Measurements from ENCODE around the gene RIPOR3.
"Not testable (repeated sequence)": the region's sequence is repeated elsewhere in the genome, so short reads cannot be mapped to it uniquely, and the experiment has no call there.

The RIPOR3 gene

DNA sequence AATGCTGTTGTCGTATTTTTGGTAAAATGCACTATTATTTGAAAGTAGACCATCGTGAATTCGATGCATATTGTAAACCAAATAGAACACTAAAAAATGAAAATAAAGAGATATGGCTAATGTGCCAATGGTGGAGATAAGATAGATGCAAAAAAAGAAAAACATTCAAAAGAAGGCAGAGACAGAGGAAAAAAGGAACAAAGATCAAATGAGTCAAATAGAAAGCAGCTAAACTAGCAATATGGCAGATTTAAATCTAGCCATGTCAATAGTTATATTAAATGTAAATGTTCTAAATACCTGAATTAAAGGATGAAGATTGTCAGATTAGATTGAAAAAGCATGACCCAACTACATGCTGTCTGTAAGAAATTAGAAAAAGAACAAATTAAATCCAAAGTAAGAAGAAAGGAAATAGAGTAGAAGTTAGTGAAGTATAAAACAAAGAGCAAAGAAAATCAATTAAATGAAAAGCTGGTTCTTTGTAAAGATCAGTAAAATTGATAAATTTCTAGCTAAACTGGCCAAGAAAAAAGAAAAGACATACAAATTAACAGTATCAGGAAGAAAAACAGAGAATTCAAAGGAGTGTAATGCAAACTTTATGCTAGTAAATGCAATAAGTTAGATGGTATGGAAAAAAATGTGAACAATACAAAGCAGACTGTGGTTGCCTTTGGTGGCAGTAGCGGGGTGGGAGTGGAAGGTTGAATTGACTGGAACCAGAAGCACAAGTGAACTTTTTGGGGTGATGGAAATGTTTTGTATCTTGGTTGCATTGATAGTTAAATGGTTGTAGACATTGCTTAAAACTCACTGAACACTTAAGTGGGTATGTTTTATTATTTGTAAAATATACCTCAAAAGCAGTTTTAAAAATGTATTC is 136.4 kb downstream of the RIPOR3 start:
- no peak for DNase-seq (ENCODE audit: low spot score)

DNA sequence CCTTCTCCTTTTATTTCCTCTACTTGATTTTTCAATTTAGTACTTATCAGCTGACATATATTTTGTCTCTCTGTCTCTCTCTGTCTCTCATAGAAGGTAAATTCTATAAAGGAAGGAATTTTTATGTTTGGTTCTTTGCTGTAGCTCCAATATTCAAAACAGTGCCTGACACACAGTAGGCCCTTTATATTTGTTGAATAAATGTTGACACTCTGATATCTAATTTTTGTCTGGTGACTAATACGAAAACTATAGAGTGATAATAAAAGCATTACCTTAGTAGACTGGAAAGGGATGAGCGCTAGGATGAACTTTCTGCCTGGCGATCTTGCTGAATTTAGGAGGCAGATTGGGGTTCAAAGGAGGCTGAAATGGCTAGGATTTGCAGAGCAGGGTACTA is 138.4 kb downstream of the RIPOR3 start:
- no peak for DNase-seq (ENCODE audit: low spot score)

DNA sequence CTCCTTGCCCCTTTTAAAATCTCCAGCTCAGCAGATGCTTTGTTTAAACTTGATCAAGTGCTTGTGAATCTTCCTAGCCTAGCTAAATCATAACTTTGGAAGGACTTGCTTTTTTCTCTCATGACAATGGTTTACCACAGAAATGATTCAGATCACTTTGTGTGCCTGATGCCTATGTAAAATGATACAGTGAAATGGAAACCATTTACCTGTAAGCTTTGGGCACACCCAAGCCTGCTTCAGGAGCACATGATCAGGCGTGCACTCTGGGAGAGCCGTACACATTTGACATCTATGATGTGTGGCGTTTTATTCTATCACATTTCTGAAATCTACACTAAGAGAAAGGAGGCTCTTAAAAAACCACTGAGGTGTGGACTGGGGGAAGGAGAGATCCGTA is 140.1 kb downstream of the RIPOR3 start:
- DNase-seq (ENCODE audit: low spot score): no peak

DNA sequence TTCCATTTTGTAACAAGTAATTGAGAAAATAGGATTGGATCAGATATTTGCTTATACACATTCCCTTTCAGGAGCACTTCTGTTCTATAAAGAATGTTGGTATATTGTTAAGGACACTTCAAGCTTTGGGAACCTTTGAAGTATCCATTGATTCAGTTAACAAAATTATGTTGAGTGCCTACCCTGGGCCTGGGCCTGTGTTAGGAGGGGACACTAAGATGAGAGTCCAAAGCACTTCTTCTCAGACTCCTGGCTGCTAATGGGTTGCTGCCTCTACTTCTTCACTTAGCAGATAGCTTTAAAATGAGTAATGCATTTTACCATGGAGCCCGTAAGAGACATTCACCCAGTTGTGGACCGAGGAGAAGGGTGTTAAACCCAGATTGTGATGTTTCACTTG is 140.8 kb downstream of the RIPOR3 start:
- DNase-seq (ENCODE audit: low spot score): no peak

DNA sequence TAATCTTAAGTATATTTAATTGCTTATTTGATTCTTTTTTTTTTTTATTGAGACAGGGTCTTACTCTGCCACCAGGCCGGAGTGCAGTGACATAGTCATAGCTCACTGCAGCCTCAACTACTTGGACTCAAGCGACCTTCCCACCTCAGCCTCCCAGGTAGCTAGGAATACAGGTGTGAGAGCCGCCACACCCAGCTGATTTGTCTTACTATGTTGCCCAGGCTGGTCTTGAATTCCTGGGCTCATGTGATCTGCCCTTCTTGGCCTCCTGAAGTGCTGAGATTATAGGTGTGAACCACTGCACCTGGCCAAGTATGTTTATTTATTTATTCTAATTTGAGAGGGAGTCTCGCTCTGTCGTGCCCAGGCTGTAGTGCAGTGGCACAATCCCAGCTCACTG is 142.9 kb downstream of the RIPOR3 start:
- no peak for DNase-seq (ENCODE audit: low spot score)

DNA sequence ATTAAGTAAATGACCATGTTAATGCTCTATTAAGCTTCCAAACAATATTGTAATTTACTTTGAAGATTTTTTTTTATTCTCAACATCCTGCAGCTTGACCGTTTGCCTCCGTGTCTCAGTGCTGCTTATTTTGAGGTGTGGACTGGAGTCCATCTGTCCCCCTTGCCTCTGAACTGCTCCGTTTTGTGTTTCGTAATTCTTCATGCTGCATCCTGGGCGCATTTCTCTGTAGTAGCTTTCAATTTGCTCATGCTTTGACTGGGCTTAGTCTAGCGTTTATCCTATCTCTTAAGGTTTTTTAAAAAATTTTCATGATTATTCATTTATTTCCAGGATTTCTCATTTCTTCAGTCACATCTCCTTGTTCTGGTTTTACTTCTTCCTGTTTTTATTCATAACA is 143.4 kb downstream of the RIPOR3 start:
- no peak for DNase-seq (ENCODE audit: low spot score)

DNA sequence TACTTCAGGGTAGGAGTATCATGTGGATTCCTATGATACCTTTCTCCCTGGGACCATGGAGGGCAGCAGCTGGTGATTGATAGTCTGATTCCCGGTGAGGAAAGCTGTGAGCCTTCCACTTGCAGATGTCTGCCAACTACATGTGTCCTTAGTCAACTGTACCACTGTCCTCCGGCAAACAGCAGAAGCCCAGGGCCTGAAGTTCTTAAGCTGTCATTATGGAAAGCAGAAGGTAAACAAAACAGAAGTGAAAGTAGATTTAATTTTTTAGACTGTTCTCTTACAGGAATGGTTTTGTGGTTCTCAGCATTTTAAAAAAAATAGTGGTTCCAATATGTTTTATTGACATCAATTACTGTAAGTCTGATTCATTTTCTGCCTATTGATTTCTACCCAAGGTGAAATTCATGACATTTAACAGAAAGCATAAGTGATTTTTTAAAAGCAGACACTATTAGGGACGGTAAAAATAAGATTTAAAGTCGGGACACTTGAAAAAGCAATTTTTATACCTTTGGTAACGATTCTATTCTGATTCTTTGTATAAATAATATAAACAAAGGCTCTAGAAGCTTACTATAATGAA is 144.5 kb downstream of the RIPOR3 start:
- no peak for DNase-seq (ENCODE audit: low spot score)

DNA sequence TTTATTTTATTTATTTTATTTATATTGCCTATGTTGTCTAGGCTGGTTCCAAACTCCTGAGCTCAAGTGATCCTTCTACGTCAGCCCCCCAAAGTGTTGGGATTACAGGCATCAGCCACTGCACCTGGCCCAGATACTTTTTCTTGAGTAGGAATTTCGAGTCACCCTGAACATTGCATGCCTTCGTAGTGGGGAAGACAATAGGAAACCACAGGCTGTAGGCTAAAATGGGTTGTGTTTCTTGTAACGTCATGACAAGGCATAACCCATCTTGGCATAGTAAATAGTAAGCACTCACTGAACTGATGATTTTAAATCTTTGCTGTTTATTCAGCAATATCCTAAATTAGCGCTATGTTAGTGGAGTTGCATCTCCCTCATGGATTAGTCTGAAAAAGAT is 146.2 kb downstream of the RIPOR3 start:
- DNase-seq (ENCODE audit: low spot score): no peak

DNA sequence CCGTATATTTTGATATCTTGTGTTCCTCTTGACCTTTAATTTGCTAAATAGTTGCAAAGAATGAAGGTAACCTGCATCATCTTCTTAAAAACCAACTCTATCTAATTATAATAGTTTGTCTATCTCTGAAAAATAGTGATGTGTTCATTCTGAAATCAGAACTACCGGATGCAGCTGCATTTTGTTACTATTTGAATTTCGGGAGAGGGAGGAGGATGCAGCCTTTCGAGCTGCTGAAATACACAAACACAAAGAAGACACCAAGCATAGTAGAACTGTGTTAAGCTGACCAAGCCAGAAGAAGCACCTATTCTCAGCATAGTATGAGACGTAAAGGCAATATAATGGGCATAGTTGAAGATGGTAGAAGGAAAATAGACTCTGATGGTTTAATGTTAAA is 148.0 kb downstream of the RIPOR3 start:
- no peak for DNase-seq (ENCODE audit: low spot score)

DNA sequence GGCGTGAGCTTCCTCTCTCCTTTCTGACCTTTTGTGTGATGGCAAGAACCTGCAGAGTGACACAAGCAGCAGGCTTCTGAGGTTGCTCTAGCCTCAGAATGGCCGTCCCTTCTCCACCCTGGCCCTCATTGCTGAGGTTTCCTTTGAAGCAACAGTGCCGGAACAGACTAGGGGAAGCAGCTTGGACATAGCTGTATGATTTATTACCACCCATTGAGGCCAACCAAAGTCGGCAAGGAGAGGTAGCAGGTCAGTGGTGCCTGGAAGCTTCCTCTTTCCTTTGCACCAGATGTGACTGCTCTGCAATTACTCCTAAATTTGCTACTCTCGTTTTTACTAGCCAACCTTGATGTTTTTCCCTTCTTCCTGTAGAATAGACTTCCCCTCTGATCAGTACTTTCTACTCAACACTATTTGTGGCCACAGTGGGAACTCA is 149.7 kb downstream of the RIPOR3 start:
- no peak for DNase-seq (ENCODE audit: low spot score)

DNA sequence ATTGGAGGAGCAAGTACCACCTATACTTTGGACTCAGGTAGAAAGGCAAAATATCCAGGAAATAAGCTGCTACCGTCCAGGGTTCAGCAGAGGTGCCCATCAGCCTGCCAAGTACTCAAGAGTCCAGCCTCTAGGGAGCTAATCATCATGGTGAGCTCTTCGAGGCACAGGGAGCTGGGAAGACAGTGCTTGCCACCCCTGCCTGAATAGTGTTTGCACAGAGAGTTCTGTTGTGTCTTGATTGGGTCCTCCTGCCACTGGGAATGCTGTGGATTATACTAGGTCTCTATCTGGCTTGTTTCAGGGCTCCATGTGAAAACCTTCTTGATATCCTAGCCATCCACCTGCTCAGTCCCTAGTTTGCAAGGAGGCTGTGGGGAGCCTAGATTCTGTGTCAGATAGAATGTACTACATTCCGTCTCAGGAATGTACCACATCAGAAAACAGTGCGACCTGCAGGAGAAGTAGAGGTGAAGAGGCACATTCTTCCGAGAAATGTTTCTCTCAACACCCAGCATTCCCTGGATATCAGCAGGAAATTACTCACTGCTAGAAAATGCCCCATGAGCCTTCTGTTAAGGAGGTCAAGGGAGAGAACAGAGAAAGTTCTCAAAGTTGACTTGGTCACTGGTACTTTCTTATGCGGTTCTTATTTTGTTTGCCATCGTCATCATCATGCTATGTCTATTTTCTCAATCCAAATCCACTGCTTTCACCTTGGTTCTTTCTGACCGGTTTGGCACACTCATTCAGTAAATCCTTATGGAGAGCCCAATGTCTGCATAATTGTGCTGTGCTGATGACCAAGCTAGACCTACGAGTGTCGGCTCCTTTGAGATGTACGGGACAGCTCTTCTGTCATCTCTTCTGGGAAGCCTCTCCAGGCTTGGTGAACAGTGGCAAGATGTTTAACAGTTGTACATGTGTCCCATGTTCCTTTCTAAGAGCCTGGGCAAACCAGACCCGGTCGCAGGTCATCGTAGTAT is 150.4 kb downstream of the RIPOR3 start:
- peak; percentile 50 for DNase-seq (ENCODE audit: low spot score)

DNA sequence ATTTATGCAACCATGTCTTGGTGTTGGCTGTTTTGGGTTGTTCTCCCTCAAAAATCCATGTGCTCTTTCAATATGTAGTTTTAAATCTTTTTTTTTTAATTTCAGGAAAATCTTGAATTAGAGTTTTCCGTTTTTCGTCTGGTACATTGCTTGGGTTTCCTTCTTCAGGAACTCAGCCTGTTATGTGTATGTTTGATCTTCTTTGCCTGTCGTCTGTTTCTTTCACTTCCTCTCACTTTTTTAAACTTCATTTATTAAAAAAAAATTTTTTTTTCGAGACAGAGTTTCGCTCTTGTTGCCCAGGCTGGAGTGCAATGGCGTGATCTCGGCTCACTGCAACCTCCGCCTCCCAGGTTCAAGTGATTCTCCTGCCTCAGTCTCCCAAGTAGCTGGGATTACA is 151.5 kb downstream of the RIPOR3 start:
- DNase-seq (ENCODE audit: low spot score): not testable (repeated sequence)

DNA sequence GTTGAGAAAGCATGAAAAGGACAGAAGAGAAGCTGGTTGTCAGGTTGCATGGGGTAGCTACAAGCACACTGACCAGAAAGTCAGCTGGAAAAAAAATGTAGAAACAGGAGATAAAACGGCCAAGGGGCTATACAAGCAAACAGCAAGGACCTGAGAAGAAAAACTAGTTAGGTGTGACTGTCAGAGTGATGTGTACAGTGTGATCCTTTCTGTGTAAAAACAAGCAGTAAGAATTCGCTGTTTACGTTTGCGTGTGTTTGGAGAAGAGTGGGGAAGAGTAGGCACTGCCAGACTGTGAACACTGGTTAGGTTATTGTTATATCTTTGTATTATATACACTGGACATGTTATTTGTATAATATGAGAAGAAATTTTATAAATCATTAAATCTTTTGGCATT is 153.1 kb downstream of the RIPOR3 start:
- no peak for DNase-seq (ENCODE audit: low spot score)

DNA sequence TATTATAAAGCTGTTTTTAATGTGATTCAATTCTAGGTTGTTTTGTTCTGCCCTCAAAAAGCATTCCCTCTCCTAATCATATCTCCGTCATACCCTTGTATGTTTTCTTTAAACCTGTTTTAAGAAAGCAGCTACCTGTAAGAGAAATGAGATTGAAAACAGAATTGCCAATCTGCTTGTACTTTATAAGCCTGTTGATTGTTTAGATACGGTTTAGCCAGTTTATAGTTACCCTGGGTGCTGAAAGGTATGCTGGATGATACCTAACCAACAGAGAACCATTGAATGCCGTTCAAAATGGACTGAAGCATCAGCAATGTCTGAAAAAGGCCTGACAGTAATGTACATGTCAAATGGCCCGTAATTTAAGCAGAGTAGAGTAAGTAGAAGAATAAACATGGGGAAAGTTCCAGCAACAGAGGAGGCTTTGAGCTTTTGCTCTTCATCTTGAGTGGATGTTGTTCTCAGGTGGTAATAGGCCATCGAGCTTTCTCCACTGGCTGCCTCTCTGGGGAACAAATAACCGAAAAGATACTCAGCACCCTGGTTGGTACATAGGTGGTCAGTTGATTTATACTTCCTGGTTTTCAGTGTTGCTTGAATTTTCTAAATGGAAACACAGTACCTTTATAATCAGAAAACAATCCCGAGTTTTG is 153.7 kb downstream of the RIPOR3 start:
- DNase-seq (ENCODE audit: low spot score): no peak

DNA sequence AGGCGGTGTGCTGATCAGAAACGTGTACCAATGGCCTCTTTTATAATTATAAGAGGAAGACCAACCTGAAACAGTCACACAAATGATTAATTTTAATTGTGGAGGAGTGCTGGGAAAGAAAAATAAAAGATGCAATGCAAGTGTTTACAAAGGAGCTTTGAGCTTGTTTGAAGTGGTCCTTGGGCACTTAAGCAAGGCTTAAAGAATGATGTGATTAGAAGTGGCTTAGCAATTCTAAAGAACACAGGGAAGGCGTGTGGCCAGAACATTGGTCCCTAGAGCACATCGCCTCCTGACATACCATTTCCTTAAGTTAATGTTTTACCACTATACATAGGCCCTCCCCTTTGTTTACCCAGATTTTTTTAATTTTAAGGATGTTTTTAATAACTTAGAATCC is 155.0 kb downstream of the RIPOR3 start:
- no peak for DNase-seq (ENCODE audit: low spot score)

Data from LoVo (cell line).